NCI-H187 treated with DMSO at 0.1 percent for 48 hours (cell line): ENCODE measurements around the gene CC2D2B.
"Not testable (repeated sequence)": the region's sequence is repeated elsewhere in the genome, so short reads cannot be mapped to it uniquely, and the experiment has no call there.

Experiments
- DNase-seq: peaks from one replicate; lab custom pipeline; 2025; lab: John Stamatoyannopoulos, UW

CC2D2B gene

DNA sequence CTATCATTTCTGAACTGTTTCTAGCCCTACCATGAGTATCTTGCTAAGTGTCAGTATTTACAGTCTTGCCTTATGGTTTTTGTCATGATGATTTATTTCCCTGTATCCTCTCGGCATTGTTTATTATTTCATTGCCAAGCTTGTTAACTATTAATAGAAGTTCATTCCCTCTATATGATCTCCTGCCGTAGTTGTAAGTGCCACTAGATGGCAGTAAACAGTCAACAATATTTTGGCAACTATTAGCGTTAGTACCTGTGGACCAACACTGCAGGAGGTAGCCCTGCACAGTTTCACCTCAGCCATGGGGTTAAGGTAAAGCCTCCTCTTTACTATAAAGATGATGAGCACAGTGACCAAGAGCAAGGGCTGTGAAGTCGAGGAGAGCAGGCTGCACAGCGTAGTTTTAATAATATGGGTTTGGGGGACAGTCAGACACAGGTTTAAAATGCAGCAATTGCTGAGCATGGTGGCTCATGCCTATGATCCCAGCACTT, 109.5 kb downstream of the CC2D2B start:
- no peak for DNase-seq

DNA sequence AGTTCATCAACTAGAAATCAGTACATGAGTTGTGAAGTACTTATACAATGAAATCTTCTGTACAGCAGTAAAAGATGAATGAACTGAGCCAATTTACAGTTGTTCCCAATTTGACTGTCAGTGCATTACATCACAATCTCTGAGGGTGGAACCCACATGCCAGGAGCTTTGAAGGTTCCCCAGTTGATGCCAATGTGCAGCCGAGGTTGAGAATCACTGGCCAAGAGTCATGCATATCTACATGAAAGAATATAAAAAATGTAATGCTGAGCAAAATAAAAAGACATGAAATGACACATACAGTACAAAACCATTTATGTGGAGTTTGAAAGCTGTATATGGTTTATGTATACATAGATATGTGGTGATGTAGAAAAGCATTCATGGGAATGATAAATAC, 113.6 kb downstream of the CC2D2B start:
- DNase-seq = no peak

DNA sequence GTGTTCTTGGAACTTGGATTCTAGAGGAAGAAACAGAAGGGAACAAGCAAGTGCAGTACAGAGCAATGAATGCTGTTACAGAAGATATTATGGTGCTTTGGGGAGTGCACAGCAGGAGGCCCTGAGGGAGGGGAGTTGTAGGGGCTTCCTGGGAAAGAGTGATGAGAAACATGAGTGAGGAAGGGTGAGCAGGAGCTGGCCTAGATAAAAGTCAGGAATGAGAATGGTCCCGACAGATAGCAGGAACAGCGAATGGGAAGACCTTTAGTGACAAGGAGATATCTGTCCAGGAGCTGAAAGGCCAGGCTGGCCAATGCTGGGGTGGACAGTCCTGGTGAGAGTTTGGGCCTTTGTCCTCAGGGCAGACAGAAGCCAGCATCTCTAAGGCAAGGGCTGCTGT, 115.0 kb downstream of the CC2D2B start:
- DNase-seq = no peak

DNA sequence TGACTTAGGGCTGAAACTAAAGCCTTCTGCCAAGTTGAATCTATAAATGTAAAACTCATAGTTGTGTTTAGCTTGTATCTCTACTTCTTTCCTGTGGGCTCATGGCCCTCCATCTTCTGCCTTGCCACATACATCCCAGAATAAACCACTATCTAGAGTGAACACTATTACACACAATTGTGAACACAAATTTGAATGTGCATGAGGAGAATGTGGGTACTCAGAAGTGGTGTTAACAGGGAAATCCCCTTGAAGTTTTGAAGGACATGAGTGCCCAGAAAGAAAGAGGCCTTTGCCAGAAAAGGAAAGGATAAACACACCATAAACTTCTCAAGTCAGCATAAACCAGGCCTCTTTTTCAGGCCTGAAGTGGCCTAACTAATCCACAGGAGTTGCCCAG, 115.4 kb downstream of the CC2D2B start:
- DNase-seq = no peak

DNA sequence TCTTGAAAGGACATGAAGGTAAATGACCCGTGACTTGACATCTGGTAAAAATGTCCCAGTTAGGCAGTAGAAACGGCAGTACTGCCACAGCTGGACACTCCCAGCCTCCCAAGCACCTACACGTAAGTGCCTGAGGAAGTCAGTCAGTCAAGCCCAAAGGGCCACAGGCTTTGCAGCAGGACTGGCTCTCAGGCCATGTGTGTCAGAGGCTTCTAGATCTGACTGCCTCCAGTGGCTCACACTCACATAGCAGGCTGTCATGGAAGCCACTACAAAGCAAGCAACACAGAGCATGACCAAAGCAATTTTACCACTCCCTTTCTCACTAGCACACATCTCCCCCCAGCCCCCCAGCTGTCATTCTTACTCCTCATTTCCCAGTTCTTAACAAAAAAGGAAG, 117.8 kb downstream of the CC2D2B start:
- DNase-seq = no peak

DNA sequence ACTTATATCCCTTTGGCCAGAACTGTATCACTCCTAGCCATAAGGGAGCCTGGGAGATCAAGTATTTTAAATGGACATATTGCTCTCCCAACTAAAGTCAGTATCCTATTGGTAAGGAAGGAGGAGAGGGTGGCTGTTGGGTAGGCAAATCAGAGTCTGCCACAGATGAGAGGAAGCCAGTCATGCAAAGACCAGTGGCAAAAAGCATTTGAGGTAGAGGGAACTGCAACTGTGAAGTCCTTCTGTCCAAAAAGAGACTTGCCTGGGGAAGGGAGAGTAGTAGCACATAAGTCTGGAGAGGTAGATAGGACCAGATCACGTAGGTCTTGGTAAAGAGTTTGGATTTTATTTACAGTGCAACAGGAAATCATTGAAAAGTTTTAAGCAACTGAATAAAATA, 126.8 kb downstream of the CC2D2B start:
- DNase-seq = no peak

DNA sequence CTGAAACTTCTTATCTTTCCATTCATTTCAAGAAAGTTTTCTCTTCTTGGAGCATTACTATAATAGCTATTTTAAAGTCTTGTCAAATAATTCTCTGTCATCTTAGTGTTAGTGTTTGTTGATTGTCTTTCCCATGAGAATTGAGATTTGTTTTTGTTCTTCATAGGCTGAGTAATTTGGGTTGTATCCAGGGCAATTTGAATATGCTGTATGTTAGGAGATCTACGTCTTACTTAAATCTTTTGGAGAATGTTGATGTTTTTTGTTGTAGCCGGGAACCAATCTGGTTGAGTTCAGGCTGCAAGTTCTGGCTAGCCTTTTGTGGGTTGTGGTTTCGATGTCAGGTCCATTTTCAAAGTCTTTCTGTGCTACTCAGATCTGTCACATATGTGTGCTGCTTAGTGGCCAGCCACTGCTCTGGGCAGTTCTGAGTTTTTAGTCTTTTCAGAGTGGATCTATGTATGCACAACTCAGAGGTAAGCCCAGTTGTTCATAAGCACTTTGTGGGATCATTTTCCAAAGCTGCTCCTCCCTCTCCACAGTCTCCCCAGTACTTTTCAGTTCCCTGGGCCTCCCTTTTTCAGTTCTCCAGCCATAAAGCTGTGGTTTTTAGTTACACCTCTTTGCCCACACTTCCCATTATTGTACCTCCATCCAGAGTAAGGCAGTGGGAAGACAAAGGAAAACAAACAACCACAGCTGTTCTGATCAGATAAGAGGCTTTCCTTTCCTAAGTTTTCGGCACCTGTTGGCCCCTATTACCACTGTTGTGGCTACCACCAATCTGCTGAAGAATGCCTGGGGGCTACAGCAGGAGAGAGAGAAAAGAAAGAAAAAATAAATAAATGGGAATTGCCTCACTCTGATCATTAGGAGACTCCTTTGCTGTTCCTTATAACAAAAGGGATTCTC, 131.0 kb downstream of the CC2D2B start:
- DNase-seq = no peak

DNA sequence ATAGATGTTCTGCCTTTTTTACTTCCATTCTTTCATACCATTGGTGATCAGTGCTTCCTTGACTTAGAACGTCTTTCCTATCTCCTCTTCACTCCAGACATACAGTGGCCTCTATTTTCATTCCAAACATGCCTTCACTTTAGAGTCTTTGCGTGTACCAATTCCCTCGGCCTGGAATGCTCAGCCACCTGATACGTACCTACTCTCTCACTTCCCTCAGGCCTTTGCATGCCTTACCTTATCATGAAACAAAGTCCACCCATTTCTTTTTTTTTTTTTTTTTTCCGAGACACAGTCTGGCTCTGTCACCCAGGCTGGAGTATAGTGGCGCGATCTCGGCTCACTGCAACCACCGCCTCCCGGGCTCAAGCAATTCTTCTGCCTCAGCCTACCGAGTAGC, 133.4 kb downstream of the CC2D2B start:
- DNase-seq = no peak

DNA sequence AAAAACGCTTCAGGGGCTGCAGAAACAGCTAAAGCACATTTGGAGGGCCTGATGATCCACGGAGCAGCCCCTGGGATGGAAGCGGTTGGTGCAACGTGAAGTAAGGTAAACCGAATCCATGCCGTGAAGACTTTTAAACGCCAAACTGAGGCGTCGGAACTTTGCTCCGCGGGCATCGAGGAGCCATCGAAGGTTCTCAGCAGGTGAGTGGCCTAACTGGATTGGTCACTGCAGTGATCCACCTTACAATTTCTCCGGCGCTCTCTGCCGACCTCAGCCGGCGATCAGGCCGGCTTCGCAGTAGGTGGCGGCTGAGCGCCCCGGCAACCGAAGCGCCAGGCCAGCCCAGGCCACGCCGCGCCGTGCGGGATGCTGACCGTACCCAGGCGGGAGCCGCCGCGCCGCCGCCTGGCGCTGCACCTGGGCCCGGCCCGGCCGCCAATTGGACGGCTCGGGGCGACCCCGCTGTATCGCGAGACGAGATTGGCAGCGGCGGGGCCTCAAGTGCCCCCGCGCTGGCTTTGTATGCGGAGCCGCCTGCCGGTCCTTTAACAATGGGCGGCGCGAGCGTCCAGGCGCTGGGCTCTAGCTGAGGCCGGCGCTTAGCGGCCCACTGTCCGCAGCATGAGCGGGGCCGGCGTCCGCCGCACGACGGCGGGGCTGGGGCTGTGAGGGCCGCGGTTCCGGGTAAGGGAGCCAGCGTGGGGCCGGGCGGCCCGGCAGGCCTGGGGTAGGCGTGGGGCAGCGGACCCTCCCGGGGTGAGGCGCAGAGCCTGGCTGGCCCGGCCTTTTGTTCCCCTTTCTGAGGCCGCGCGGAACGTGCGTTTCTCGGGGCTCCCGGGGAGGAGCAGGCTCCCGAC, 135.5 kb downstream of the CC2D2B start, which contains the start of gene CCNJ:
Gene CCNJ, plus strand, starts transcription at position 551 of the 860 bp plus-strand sequence. CDS start 811 bp downstream, outside the sequence.
- no peak for DNase-seq

DNA sequence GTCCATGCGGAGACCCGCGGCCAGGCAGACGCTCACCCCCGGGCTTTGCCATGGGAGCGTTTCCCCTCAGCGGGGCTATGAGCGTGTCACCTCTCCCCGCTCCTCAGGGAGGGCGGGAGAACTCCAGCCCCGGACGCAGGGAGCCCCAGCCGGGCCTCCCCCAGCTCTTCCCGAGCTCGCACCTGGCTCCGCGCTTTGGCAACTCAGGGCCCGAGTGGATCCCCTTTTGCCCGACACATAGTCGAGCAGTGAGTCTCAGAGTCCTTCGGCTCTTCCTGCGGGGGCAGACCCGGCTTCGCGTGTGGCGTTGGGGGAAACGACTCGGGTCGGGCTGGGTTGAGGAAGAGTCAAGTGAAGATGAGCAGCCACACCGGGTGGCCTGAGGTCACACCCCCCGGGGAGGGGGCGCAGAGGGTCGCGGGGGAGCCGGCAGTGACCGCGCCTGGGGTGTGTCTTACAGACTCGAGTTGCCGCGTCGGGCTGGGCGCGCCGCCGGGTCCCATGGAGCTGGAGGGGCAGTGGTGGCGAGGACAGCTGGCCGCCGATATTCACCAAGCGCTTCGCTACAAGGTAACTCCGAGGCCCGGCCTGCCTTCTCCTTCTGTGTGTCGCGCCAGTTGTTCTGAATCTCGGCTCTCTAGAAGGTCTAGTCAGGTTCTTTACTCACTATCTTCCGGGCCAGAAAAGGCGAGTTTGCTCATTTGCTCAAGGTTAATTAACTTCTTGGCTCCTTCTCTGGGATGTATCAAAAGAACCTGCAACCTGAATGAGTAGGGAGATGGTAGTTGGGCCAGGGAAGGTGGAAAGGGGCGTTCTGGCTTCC, 136.3 kb downstream of the CC2D2B start:
- DNase-seq = no peak

DNA sequence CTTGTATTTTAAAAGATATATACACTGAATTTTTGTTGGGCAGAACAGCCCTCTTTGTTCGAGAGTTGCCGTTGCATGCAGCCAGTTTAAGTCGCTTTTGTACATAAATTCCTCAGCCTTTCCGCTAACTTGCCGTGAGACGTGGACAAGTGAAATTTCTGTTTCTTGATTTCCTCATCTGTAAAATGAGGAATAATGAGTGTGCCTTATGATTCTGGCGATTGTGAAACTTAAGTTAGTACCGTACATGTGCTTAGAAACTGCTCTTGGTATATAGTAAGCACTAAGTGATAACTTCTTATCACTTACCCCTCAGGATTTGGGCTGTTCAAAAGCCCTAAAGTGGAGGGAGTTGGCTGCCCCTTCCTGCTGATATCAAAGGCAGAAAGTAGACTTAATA, 137.0 kb downstream of the CC2D2B start:
- DNase-seq = no peak

DNA sequence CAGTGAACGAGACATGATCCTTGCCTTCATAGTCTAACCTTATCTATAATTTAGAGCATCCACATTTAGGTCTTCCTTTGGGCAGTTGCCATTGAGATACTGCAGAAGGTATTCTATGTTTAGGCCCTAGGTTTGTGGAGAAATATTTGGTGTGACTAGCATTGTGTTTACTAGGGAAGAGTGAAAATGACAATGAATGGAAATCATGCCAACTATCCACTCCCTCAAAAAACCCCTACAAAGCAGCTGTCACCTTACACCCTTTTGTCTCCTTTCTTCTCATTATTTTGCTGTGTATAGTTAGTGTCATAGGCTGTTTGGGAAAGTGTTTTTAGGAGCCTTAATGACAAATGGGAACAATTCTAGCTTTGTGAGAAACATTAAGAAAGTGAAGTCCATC, 138.8 kb downstream of the CC2D2B start:
- DNase-seq = no peak

DNA sequence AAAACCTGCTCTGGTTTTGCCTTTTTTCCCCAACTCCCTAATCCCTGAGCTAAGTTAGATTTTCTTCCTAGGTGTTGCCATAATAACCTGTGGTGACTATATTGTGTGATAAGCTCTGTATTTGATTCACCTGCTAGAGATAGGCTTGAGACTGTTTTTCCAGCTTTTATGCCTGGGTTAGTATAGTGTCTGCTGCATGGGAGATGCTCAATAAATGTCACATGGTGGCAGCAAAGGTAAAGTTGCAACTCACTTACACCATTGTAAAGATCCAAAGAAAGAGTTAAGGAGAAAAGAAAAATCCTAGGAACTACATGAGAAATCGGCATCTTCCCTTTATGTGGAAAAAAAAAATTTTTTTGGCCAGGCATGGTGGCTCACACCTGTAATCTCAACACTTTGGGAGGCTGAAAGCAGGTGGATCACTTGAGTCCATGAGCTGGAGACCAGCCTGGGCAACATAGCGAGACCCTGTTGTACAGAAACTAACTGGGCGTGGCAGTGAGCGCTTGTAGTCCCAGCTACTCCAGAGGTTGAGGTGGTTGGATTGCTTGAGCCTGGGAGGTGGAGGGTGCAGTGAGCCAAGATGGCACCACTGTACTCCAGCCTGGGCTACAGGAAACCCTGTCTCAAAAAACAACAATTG, 139.4 kb downstream of the CC2D2B start:
- no peak for DNase-seq

DNA sequence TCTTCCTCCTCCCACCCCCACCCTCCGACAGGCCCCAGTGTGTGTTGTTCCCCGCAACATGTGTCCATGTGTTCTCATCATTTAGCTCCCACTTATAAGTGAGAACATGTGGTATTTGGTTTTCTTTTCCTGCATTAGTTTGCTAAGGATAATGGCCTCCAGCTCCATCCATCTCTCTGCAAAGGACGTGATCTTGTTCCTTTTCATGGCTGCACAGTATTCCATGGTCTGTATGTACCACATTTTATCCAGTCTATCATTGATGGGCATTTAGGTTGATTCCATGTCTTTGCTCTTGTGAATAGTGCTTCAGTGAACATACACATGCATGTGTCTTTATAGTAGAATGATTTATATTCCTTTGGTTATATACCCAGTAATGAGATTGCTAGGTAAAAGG, 140.2 kb downstream of the CC2D2B start:
- DNase-seq = not testable (repeated sequence)

DNA sequence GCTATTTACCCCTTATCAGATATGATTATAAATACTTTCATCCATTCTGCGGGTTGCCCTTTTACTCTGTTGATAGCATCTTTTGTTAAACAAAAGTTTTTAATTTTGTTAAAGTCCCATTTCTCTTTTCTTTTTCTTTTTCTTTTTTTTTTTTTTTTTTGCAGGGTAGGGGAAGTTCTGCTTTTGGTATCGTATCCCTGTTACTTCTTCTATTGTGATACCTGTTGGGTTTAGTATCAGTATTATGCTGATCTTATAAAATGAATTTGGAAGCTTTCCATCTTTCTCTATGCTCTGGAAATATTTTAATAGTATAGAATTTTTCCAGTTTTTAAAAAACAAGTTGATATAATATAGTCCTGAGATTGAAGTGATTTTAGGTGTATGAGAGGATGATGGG, 141.6 kb downstream of the CC2D2B start:
- no peak for DNase-seq

DNA sequence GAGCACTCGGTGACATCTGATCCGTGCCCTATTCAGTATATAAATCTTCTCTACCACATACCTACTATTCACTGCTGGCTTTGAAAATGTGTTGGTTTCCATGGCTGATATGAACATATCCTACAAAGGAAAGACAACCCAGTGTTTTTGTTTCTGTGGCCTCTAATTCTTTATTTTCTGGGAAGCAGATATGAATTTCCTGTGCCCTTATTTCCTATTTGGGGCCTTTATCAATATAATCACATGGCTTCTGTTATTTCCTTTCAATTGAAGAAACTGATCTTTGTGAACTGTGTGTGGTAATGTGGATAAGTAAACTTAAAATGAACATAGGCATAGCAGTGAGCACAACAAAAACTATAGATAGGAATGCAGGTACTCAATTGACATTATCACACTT, 146.2 kb downstream of the CC2D2B start:
- DNase-seq = no peak

DNA sequence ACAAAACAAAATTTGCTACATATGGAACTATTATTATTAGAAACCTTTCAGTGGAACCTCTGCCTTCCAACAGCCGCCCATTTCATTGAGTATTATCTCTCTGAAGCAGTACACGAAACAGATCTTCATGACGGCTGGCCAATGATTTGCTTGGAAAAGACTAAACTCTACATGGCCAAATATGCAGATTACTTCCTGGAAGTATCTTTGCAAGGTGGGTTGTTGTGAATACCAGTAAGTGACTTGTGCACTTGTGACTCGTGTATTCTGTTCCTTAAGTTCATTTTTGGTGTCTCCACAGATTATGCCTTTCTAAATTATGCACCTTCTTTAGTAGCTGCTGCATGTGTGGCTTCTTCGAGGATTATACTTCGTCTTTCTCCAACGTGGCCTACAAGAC, 149.0 kb downstream of the CC2D2B start:
- no peak for DNase-seq

DNA sequence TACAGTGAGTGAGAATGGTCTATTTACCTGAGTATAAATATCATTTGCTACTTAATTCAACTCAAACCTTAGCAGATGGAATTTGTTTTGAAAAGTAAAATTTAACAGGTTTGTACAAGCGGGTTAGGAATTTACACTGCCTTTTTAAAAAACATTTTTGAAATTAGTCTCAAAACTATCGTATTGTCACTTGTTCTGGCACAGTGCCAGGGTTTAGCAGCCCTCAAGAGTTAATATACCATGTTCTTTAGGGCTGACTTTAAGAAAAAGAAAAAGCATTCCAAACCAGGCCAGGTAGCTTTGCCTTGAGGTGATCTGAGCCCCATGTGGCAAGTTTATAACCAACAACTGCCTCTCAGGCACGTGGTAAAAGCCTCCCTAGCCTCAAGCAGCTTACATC, 153.5 kb downstream of the CC2D2B start:
- no peak for DNase-seq

DNA sequence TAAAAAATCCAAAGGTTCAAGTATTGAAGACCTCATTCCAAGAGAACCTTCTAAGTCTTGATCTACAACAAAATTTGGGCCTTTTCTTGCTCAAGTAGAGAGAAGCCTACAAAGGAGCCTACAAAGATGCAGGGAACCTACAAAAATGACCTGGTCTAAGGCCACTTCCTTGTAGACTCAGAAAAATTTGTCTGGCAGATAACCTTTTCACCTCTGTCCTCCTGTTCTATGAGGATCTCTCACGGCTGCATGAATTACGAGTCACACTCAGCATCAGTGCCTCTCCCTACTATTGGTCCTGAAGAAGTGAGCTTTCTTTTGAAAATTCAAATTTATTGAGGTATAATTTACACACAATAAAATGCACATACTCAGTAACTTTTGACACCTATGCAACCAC, 164.9 kb downstream of the CC2D2B start:
- DNase-seq = no peak

DNA sequence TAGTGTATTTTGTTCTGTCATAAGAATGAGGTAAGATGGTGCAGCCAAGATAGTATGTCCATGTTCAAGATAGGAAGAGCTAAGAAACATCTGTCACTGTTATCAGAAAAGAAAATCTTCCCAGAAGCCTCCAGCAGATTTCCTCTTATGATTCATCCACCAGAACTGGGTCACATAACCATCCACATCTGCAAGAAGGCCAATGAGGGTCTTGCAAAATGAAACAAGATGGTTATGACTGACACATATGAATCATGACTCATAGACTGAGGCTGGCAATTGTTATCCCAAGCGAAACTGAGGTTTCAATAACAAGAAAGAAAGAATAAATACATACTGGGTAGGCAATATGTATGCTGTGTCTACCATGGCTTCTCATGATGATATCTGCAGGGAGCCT, 165.9 kb downstream of the CC2D2B start:
- no peak for DNase-seq

DNA sequence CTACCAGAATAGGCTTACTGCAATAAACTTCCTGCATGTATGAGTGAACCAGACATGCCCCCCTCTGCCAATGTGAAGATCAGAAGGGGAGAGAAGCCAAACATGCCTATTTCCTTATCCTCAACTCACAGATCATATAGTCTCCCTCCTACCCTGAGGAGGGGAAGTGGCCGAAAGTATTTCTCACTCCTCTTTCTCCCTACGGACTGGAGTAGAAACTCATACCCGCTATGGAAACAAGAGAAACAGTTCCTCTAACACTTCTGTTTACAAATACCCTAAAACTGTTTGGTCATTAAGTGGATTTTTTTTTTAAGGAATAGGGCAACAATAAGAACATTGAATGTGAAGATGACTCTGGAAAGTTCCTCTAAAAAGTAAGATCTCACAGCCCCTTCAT, 167.0 kb downstream of the CC2D2B start:
- DNase-seq = no peak
